HepG2 (cell line): ENCODE results near the gene ADAMTSL4. TPM values are rescaled to one million over a fixed set of nuclear protein-coding genes. Genes with fewer than 3 reads are reported as not detected.
A peak's percentile ranks its signal among the peaks of the same experiment; 100 is the strongest.

Source experiments
- CREM ChIP-seq, 2 experiments: sonication (generic) in 1 of 2; formaldehyde crosslinking in 1 of 2; IDR thresholded peaks; 2 replicates each; pipeline versions ENCODE4 v1.4.0 to v1.6.1; 2016 to 2020; ENCODE audit warnings: antibody characterized with exemption in 1 of 2, mild to moderate bottlenecking in 1 of 2, missing genetic modification reagents in 1 of 2
- ESRRA ChIP-seq: sonication (generic); formaldehyde crosslinking; IDR thresholded peaks from 2 replicates; pipeline ENCODE4 v1.5.1; 2020; ENCODE audit warnings: mild to moderate bottlenecking, low read depth, missing genetic modification reagents
- FOXA1 ChIP-seq, 2 experiments: fragments of 450-650 bp in 1 of 2; sonication (generic) in 1 of 2; formaldehyde crosslinking in 1 of 2; IDR thresholded peaks; 2 replicates each; pipeline versions ENCODE4 v1.4.0 to v1.6.1; 2016 to 2020; ENCODE audit warnings: missing genetic modification reagents in 1 of 2
- HDAC1 ChIP-seq: sonication (generic); formaldehyde crosslinking; IDR thresholded peaks from 2 replicates; pipeline ENCODE4 v1.5.1; 2020; ENCODE audit warnings: mild to moderate bottlenecking, missing genetic modification reagents
- ISL2 ChIP-seq: sonication (generic); formaldehyde crosslinking; IDR thresholded peaks from 2 replicates; pipeline ENCODE4 v1.5.0; 2020; ENCODE audit warnings: missing genetic modification reagents
- LBX2 ChIP-seq: sonication (generic); formaldehyde crosslinking; IDR thresholded peaks from 2 replicates; pipeline ENCODE4 v1.5.0; 2020; ENCODE audit warnings: missing genetic modification reagents, mild to moderate bottlenecking, borderline replicate concordance
- MATR3 ChIP-seq: sonication (generic); formaldehyde crosslinking; IDR thresholded peaks from 2 replicates; pipeline ENCODE4 v1.4.0; 2020; ENCODE audit warnings: missing genetic modification reagents
- MED1 ChIP-seq: sonication (generic); formaldehyde crosslinking; IDR thresholded peaks from 2 replicates; pipeline ENCODE4 v1.4.0; 2020; ENCODE audit warnings: missing genetic modification reagents
- NFATC3 ChIP-seq: sonication (generic); formaldehyde crosslinking; IDR thresholded peaks from 2 replicates; pipeline ENCODE4 v1.5.1; 2020; ENCODE audit warnings: mild to moderate bottlenecking, missing genetic modification reagents
- NR2C2 ChIP-seq: sonication (generic); formaldehyde crosslinking; IDR thresholded peaks from 2 replicates; pipeline ENCODE4 v1.4.0; 2020; ENCODE audit warnings: missing genetic modification reagents, mild to moderate bottlenecking, moderate library complexity, borderline replicate concordance
- PRDM15 ChIP-seq: sonication (generic); formaldehyde crosslinking; IDR thresholded peaks from 2 replicates; pipeline ENCODE4 v1.4.0; 2020; ENCODE audit warnings: missing genetic modification reagents
- PRPF4 ChIP-seq: fragments of 200-400 bp; formaldehyde crosslinking; IDR thresholded peaks from 2 replicates; pipeline ENCODE4 v1.6.1; 2016; ENCODE audit warnings: low read length, low read depth; ENCODE audit not compliant: poor library complexity, severe bottlenecking
- SAP130 ChIP-seq: IDR thresholded peaks from 2 replicates; pipeline ENCODE4 v1.6.1; 2016; ENCODE audit warnings: low read depth
- TBP ChIP-seq: sonication (generic); formaldehyde crosslinking; IDR thresholded peaks from 2 replicates; pipeline ENCODE4 v1.5.0; 2020; ENCODE audit warnings: missing genetic modification reagents
- TRIM24 ChIP-seq: sonication (generic); formaldehyde crosslinking; IDR thresholded peaks from 2 replicates; pipeline ENCODE4 v1.8.0; 2022; ENCODE audit warnings: mild to moderate bottlenecking, missing genetic modification reagents
- ZFP36 ChIP-seq: fragments of 150-350 bp; IDR thresholded peaks from 2 replicates; pipeline ENCODE4 v1.6.1; 2018; ENCODE audit warnings: borderline replicate concordance, low read length, low read depth; ENCODE audit not compliant: partially characterized antibody
- ZNF12 ChIP-seq: sonication (generic); formaldehyde crosslinking; IDR thresholded peaks from 2 replicates; pipeline ENCODE4 v1.5.0; 2020; ENCODE audit warnings: missing genetic modification reagents
- ZNF136 ChIP-seq: sonication (generic); formaldehyde crosslinking; IDR thresholded peaks from 2 replicates; pipeline ENCODE4 v1.8.1; 2022; ENCODE audit warnings: low read depth, mild to moderate bottlenecking, moderate library complexity, missing genetic modification reagents
- ZNF138 ChIP-seq: sonication (generic); formaldehyde crosslinking; IDR thresholded peaks from 2 replicates; pipeline ENCODE4 v1.5.0; 2020; ENCODE audit warnings: mild to moderate bottlenecking, low read depth, missing genetic modification reagents
- ZNF180 ChIP-seq: sonication (generic); formaldehyde crosslinking; IDR thresholded peaks from 2 replicates; pipeline ENCODE4 v1.4.0; 2020; ENCODE audit warnings: low read depth, missing genetic modification reagents, borderline replicate concordance
- ZNF503 ChIP-seq: sonication (generic); formaldehyde crosslinking; IDR thresholded peaks from 2 replicates; pipeline ENCODE4 v1.4.0; 2020; ENCODE audit warnings: missing genetic modification reagents
- ZNF569 ChIP-seq: sonication (generic); formaldehyde crosslinking; IDR thresholded peaks from 2 replicates; pipeline ENCODE4 v1.5.0; 2020; ENCODE audit warnings: mild to moderate bottlenecking, missing genetic modification reagents, moderate library complexity, borderline replicate concordance
- ZNF614 ChIP-seq: IDR thresholded peaks from 2 replicates; pipeline ENCODE4 v1.6.1; 2018; ENCODE audit warnings: missing biosample characterization, missing genetic modification reagents, inconsistent platforms, borderline replicate concordance
- ZNF678 ChIP-seq: sonication (generic); formaldehyde crosslinking; IDR thresholded peaks from 2 replicates; pipeline ENCODE4 v1.4.0; 2020; ENCODE audit warnings: mild to moderate bottlenecking, missing genetic modification reagents
- ZNF788 ChIP-seq: sonication (generic); formaldehyde crosslinking; IDR thresholded peaks from 2 replicates; pipeline ENCODE4 v1.5.0; 2020; ENCODE audit warnings: mild to moderate bottlenecking, missing genetic modification reagents, borderline replicate concordance
- polyA plus RNA-seq, 8 experiments: library from polyadenylated mRNA; depleted of rRNA in 3 of 8; stranded (reverse) in 7 of 8; unstranded in 1 of 8; fragments of >200 nt; fragmentation: Illumina TruSeq in 4 of 8; extraction: Trizol in 4 of 8; gene quantifications; 2 replicates each; pipeline versions ENCODE4 v1.2.1 to v1.2.3, GENCODE V29; 2011 to 2016; ENCODE audit warnings: low read depth in 4 of 8, missing spikeins in 1 of 8, mixed read lengths in 1 of 8; ENCODE audit not compliant: insufficient read depth in 1 of 8
- total RNA-seq, 5 experiments: library from RNA; depleted of rRNA; stranded (reverse); fragments of >200 nt; fragmentation: Illumina TruSeq; extraction: Trizol; gene quantifications; 2 replicates each; pipeline ENCODE4 v1.2.3, GENCODE V29; 2016; ENCODE audit warnings: low read depth in 1 of 5

The ADAMTSL4 gene
- total and polyA plus RNA-seq, 2 of the 13 experiments (the other 11 are each of a cell fraction or from before 2014, with no cell fraction given), result 3.9 to 16.4 TPM

GRCh38 chr1:150575518-150576366 lies 26.5 kb downstream of the ADAMTSL4 start (continued):
- no peak for TF ChIP-seq SAP130 (CRISPR knock-in tag)
- no peak for TF ChIP-seq ZFP36
- no peak for TF ChIP-seq ZNF788
- no peak for TF ChIP-seq ZNF136 (CRISPR knock-in tag)
- peak; percentile 29; the same call in 1 of the 2 replicates for TF ChIP-seq ZNF503 (CRISPR knock-in tag)
- no peak for TF ChIP-seq LBX2
- no peak for TF ChIP-seq PRDM15 (CRISPR knock-in tag)
- no peak for TF ChIP-seq ZNF678 (CRISPR knock-in tag)
- TF ChIP-seq FOXA1 (IDR thresholded peaks at IDR 0.05), result peak; percentile 55
- peak; percentile 70 for TF ChIP-seq FOXA1 (CRISPR knock-in tag; IDR thresholded peaks at IDR 0.05)
- no peak for TF ChIP-seq CREM (IDR thresholded peaks at IDR 0.05)
- no peak for TF ChIP-seq CREM (CRISPR knock-in tag; IDR thresholded peaks at IDR 0.05)
- TF ChIP-seq MED1 (CRISPR knock-in tag), result 0 out of 2 replicates have a peak, but pooled peaks have one; percentile 34
- no peak for TF ChIP-seq ESRRA (CRISPR knock-in tag)
- no peak for TF ChIP-seq ZNF138
- peak; percentile 89 for TF ChIP-seq ZNF12 (CRISPR knock-in tag)
- 0 out of 2 replicates have a peak, but pooled peaks have one; percentile 15 for TF ChIP-seq ISL2
- no peak for TF ChIP-seq MATR3
- TF ChIP-seq ZNF569, result no peak
- TF ChIP-seq ZNF614 (CRISPR knock-in tag), result no peak
- TF ChIP-seq NR2C2, result no peak
- TF ChIP-seq PRPF4, result no peak
- no peak for TF ChIP-seq HDAC1
- TF ChIP-seq NFATC3 (CRISPR knock-in tag), result no peak
- TF ChIP-seq TRIM24 (CRISPR knock-in tag), result no peak
- TF ChIP-seq ZNF180 (CRISPR knock-in tag), result no peak
- no peak for TF ChIP-seq TBP (CRISPR knock-in tag)
